Measurements from ENCODE around the gene POR. TPM values are rescaled to one million over a fixed set of nuclear protein-coding genes. Genes with fewer than 3 reads are reported as not detected.

The POR gene
- total RNA-seq, 1 experiment from 2014 or later = 162 TPM

DNA sequence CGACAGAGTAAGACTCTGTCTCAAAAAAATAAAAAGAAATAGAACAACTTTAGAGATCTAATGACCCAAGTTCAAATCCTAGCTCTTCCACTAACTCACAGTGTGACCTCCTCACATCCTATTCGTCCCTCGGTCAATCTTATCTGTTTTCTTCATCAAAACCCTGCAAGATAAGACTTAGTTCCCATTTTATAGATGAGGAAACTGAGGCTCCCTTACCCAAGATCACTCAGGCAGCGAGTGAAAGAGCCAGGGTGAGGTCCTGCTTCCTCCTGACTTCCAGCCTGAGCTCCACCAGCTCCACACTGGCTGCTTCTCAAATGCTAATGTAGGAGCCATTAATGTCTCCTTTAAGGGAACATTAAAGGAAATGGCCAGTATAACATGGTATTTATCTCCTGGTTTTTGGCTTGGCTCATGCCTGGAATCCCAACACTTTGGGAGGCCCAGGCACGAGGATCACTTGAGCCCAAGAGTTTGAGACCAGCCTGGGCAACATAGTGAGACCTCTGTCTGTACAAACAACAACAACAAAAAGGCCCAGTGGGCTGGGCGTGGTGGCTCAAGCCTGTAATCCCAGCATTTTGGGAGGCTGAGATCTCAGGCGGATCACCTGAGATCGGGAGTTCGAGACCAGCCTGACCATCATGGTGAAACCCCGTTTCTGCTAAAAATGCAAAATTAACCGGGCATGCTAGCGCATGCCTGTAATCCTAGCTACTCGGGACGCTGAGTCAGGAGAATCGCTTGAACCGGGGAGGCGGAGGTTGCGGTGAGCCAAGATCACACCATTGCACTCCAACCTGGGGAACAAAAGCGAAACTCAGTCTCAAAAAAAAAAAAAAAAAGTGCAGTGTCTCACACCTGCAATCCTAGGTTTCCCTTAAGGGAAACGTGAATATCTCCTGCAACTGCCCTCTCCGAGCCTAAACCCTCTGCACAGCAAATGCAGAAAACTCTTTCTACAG, 39.6 kb upstream of the POR start:
- Mint-ChIP-seq H3K4me3 (ENCODE audit: unreplicated experiment) (no peak overlapping the region), H3K27me3 (ENCODE audit: insufficient read depth, unreplicated experiment) (no peaks in the 10 kb centered on the region), H3K4me1 (ENCODE audit: low read depth, unreplicated experiment) (peaks cover 8% of the 10 kb centered on the region), H3K27ac (ENCODE audit: unreplicated experiment) (no peak overlapping the region), H3K36me3 (ENCODE audit: insufficient read depth, unreplicated experiment) (peaks cover 22% of the 10 kb centered on the region), H3K9me3 (ENCODE audit: unreplicated experiment) (no peaks in the 10 kb centered on the region)
- TF ChIP-seq, protein P1, sequence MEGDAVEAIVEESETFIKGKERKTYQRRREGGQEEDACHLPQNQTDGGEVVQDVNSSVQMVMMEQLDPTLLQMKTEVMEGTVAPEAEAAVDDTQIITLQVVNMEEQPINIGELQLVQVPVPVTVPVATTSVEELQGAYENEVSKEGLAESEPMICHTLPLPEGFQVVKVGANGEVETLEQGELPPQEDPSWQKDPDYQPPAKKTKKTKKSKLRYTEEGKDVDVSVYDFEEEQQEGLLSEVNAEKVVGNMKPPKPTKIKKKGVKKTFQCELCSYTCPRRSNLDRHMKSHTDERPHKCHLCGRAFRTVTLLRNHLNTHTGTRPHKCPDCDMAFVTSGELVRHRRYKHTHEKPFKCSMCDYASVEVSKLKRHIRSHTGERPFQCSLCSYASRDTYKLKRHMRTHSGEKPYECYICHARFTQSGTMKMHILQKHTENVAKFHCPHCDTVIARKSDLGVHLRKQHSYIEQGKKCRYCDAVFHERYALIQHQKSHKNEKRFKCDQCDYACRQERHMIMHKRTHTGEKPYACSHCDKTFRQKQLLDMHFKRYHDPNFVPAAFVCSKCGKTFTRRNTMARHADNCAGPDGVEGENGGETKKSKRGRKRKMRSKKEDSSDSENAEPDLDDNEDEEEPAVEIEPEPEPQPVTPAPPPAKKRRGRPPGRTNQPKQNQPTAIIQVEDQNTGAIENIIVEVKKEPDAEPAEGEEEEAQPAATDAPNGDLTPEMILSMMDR (IDR thresholded peaks at IDR 0.05; ENCODE audit: insufficient read depth in 1 of 2, low read depth in 1 of 2, low read length in 1 of 2, severe bottlenecking in 1 of 2, unreplicated experiment in 1 of 2) = no peak
- DNase-seq = no peak
- CTCF ChIA-PET = no interaction called here
- POLR2A ChIA-PET = no interaction called here
- Histone ChIP-seq H3K27me3 (replicated peaks; ENCODE audit: control insufficient read depth, insufficient read depth, low read length) (no peaks in the 10 kb centered on the region), H3K4me1 (peaks cover 6% of the 10 kb centered on the region), H3K36me3 (ENCODE audit: control insufficient read depth, insufficient read depth, low read length) (no peaks in the 10 kb centered on the region), H3K4me3 (ENCODE audit: low read depth, low read length) (no peak overlapping the region), H3K9me3 (no peaks in the 10 kb centered on the region)
- BruUV-seq (replicated peaks) = no TSS peak
- intact Hi-C loops (cut with micrococcal nuclease; ENCODE audit: unreplicated experiment) = loop anchor here (5.0 to 10.0 kb wide), 2 partner anchors 82 to 119 kb away; partner anchors contain the start of gene TMEM120A

DNA sequence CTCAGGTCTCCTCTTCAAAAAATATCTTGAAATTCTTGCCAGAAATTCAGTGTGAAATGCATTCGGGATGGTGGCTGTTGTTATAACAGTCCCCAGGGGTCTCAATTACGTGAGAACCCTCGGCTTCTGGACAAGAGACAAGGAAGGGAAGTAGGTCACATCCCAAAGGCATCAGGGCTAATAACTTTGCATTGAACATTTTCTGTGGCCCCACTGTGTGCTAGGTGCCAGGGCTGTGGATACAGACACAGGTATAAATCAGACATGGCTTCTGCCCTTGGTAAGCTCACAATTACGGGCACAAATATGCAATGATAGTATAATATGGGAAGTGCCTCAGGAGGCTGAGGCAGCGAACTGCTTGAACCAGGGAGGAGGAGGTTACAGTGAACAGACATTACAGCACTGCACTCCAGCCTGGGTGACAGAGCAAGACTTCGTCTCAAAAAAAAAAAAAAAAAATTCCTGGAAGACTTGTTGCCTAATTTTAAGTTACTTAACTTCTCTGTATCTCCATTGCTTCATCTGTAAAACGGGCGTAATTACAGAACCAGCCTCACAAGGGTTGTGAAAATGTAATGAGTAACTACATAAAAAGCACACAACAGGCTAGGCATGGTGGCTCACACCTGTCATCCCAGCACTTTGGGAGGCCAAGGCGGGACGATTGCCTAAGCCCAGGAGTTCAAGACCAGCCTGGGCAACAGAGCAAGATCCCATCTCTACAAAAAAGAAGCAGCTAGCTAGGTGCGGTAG, 38.7 kb upstream of the POR start:
- intact Hi-C loops (cut with micrococcal nuclease; ENCODE audit: unreplicated experiment) = loop anchor here (5.0 to 10.0 kb wide), 2 partner anchors 81 to 118 kb away; partner anchors contain the start of gene TMEM120A
- H3K27me3 Mint-ChIP-seq (ENCODE audit: insufficient read depth, unreplicated experiment) = no peaks in the 10 kb centered on the region
- DNase-seq = no peak
- peaks cover 6% of the 10 kb centered on the region for H3K4me1 ChIP-seq
- no peak overlapping the region for H3K4me3 Mint-ChIP-seq (ENCODE audit: unreplicated experiment)
- no TSS peak for BruUV-seq (replicated peaks)
- no peaks in the 10 kb centered on the region for H3K36me3 ChIP-seq (ENCODE audit: control insufficient read depth, insufficient read depth, low read length)
- ChIA-PET POLR2A (no interaction called here), CTCF (interaction anchor here (0.6 kb wide), 1 partner anchor 12 kb away, joined by 4 read pairs; no protein-coding TSS in a partner anchor)
- TF ChIP-seq, protein P1 (IDR thresholded peaks at IDR 0.05; ENCODE audit: insufficient read depth in 1 of 2, low read depth in 1 of 2, low read length in 1 of 2, severe bottlenecking in 1 of 2, unreplicated experiment in 1 of 2) = no peak
- H3K4me3 ChIP-seq (ENCODE audit: low read depth, low read length) = no peak overlapping the region
- H3K9me3 Mint-ChIP-seq (ENCODE audit: unreplicated experiment) = no peaks in the 10 kb centered on the region
- no peaks in the 10 kb centered on the region for H3K27me3 ChIP-seq (replicated peaks; ENCODE audit: control insufficient read depth, insufficient read depth, low read length)
- H3K27ac Mint-ChIP-seq (ENCODE audit: unreplicated experiment) = no peak overlapping the region
- H3K9me3 ChIP-seq = no peaks in the 10 kb centered on the region
- peaks cover 8% of the 10 kb centered on the region for H3K4me1 Mint-ChIP-seq (ENCODE audit: low read depth, unreplicated experiment)
- peaks cover 24% of the 10 kb centered on the region for H3K36me3 Mint-ChIP-seq (ENCODE audit: insufficient read depth, unreplicated experiment)

- BruUV-seq (replicated peaks) = TSS peak; percentile 98
- peak overlapping the region; percentile 31 for H3K4me3 ChIP-seq (ENCODE audit: low read depth, low read length)
- ChIA-PET POLR2A (interaction anchor here (0.7 kb wide), 1 partner anchor 382 kb away, joined by 3 read pairs; no protein-coding TSS in a partner anchor), CTCF (interaction anchor here (0.9 to 1.1 kb wide), 2 partner anchors 27 to 94 kb away, joined by 3 to 4 read pairs; no protein-coding TSS in a partner anchor)
- H3K4me1 ChIP-seq = peaks cover 6% of the 10 kb centered on the region
- H3K9me3 Mint-ChIP-seq (ENCODE audit: unreplicated experiment) = no peaks in the 10 kb centered on the region
- DNase-seq = no peak
- intact Hi-C loops (cut with micrococcal nuclease; ENCODE audit: unreplicated experiment) = loop anchor here (2.0 to 10.0 kb wide), 4 partner anchors 28 to 116 kb away; partner anchors contain the start of genes POR and TMEM120A
- no peaks in the 10 kb centered on the region for H3K9me3 ChIP-seq
- peaks cover 8% of the 10 kb centered on the region for H3K4me1 Mint-ChIP-seq (ENCODE audit: low read depth, unreplicated experiment)
- H3K36me3 ChIP-seq (ENCODE audit: control insufficient read depth, insufficient read depth, low read length) = no peaks in the 10 kb centered on the region; the same call in 1 of the 2 replicates
- peak overlapping the region; percentile 94 for H3K4me3 Mint-ChIP-seq (ENCODE audit: unreplicated experiment)
- H3K27me3 ChIP-seq (replicated peaks; ENCODE audit: control insufficient read depth, insufficient read depth, low read length) = no peaks in the 10 kb centered on the region
- TF ChIP-seq, protein P1 (IDR thresholded peaks at IDR 0.05; ENCODE audit: insufficient read depth in 1 of 2, low read depth in 1 of 2, low read length in 1 of 2, severe bottlenecking in 1 of 2, unreplicated experiment in 1 of 2) = no peak
- H3K36me3 Mint-ChIP-seq (ENCODE audit: insufficient read depth, unreplicated experiment) = peaks cover 42% of the 10 kb centered on the region
- H3K27ac Mint-ChIP-seq (ENCODE audit: unreplicated experiment) = peak overlapping the region; percentile 93
- H3K27me3 Mint-ChIP-seq (ENCODE audit: insufficient read depth, unreplicated experiment) = no peaks in the 10 kb centered on the region
Measured at GRCh38 chr7:75878312-75878768, 36.6 kb upstream of the POR start.

All from Caco-2 (cell line).